Urothelium cell line (cell line): ENCODE measurements around the gene LANCL3.
"Not testable (repeated sequence)": the region's sequence is repeated elsewhere in the genome, so short reads cannot be mapped to it uniquely, and the experiment has no call there.

Experiments
- DNase-seq: peaks from one replicate; pipeline ENCODE4 v3.0.0; 2011; ENCODE audit warnings: low spot score, mixed read lengths
- FAIRE-seq: peaks from 2 replicates; lab custom pipeline; 2011; peaks lifted over from hg19 to GRCh38; lab: Jason Lieb, UNC

The LANCL3 gene

GRCh38 chrX:37571426-37572107, at the start of gene LANCL3:
LANCL3 (plus strand) TSS chrX:37571661; CDS start chrX:37571871, 210 bp downstream.
- FAIRE-seq, DNase-seq: not testable (repeated sequence)

DNA sequence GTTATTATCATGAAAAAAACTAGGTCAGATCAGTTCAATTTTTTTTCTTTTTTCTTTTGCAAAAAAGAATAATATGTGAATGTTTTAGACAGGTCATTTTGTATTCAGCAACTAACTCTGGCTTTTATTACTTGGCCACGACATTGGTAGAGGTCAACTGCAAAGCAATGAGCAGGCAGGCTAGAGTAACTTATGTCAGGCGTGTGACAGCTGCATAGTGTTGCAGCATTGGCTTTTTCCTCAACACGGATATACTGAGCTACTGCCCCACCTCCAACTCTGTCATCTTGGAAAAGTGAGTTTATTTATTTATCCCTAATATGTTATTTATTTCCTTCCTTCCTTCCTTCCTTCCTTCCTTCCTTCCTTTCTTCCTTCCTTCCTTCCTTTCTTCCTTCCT, 47.8 kb upstream of the LANCL3 start:
- not testable (repeated sequence) for DNase-seq, FAIRE-seq

DNA sequence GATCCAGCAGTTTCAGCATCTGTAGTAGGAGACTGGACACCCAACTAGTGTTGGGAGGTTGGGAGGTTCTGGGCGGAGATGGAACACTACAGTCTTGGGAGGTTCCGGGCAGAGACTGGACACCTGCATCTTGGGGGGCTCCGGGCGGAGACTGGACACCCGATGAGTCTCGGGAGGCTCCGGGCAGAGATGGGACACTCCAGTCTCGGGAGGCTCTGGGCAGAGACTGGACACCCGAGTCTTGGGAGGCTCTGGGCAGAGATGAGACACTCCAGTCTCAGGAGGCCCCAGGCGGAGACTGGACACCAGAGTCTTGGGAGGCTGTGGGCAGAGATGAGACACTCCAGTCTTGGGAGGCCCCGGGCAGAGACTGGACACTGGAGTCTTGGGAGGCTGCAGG, 29.5 kb upstream of the LANCL3 start:
- no peak for FAIRE-seq
- DNase-seq, result no peak

- FAIRE-seq, result no peak
- no peak for DNase-seq
These were observed 28.7 kb upstream of the LANCL3 start for GRCh38 chrX:37542791-37543190.

DNA sequence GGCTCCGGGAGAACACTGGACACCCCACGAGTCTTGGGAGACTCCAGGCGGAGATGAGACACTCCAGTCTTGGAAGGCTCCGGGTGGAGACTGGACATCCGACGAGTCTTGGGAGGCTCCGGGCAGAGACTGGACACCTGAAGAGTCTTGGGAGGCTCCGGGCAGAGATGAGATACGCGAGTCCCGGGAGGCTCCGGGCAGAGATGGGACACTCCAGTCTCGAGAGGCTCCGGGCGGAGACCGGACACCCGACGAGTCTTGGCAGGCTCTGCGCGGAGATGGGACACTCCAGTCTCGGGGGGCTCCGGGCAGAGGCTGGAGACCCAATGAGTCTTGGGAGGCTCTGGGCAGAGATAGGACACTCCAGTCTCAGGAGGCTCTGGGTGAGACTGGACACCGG, 28.1 kb upstream of the LANCL3 start:
- DNase-seq (no peak), FAIRE-seq (no peak)

DNA sequence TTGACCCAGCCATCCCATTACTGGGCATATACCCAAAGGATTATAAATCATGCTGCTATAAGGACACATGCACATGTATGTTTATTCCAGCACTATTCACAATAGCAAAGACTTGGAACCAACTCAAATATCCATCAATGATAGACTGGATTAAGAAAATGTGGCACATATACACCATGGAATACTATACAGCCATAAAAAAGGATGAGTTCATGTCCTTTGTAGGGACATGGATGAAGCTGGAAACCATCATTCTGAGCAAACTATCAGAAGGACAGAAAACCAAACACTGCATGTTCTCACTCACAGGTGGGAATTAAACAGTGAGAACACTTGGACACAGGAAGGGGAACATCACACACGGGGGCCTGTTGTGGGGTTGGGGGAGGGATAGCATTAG, 26.9 kb upstream of the LANCL3 start:
- FAIRE-seq, DNase-seq: not testable (repeated sequence)

DNA sequence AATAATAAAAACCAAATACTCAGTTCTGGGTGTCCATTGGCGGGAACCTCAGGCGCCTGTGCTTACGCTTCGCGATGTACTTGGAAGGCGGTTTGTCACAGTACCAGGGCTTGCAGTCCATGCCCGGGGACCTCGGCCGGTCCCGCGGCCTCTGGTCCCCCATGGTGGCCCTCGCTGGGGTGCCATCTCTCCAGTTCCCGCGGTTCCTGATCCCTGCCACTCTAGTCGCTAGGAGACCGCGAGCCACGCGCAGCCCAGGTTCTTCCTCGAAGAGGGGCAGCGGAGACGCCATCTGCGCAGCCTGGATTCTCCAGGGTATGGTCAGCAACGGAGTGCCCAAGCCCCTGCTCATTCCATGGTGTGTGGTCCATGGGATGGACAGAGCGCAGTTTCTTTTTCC, 26.4 kb upstream of the LANCL3 start:
- FAIRE-seq, result no peak

DNA sequence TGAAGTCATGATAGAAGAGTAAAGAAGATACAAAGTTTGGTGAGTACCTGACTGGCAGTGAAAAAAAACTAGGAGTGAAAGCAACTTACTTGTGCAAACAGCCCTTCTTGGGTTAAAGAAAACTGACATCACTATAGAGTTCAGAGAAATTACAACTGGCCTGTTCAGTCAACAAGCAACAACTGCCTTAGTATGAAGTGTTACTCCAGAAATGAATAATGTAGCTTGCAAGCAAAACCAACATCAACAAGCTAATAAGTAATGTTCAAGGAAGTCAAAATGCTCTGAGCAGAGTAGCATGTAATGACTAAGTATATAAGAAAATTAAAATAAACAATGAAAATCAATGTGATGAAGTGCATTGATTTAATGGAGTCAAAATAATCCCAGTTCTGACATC, 21.8 kb upstream of the LANCL3 start:
- DNase-seq, FAIRE-seq: not testable (repeated sequence)

More for the DNA sequence above, 26.4 kb upstream of the LANCL3 start:
- DNase-seq, result no peak

- DNase-seq, result no peak
- FAIRE-seq, result no peak
These were observed 18.0 kb upstream of the LANCL3 start for GRCh38 chrX:37553476-37553875.

GRCh38 chrX:37565254-37565653, 6.2 kb upstream of the LANCL3 start:
- DNase-seq, FAIRE-seq: not testable (repeated sequence)

GRCh38 chrX:37570349-37570748, 1.1 kb upstream of the LANCL3 start:
- not testable (repeated sequence) for DNase-seq, FAIRE-seq

- not testable (repeated sequence) for DNase-seq, FAIRE-seq
These were observed 687 bp downstream of the LANCL3 start for GRCh38 chrX:37572108-37572587.

GRCh38 chrX:37573121-37573520, 1.7 kb downstream of the LANCL3 start:
- not testable (repeated sequence) for FAIRE-seq, DNase-seq

DNA sequence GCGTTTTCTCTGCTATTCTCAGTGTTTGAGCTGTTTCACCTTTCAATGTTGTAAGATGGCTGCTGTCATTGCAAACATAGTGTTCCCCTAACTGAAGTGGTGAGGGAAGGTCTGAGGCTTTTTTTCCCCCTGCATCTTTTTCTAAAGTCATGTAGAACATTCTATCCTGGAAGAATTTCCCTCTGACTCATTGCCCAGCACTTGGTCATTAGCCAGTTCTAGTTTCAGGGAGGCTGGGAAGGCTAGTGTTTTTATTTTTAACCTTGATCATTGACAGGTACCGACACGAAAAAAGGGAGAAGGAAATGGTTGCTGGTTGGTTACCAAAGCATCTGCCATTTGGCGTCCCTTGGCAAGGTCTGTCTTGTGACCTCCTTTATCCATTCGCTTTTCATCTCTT, 6.6 kb downstream of the LANCL3 start:
- no peak for DNase-seq
- FAIRE-seq, result no peak

DNA sequence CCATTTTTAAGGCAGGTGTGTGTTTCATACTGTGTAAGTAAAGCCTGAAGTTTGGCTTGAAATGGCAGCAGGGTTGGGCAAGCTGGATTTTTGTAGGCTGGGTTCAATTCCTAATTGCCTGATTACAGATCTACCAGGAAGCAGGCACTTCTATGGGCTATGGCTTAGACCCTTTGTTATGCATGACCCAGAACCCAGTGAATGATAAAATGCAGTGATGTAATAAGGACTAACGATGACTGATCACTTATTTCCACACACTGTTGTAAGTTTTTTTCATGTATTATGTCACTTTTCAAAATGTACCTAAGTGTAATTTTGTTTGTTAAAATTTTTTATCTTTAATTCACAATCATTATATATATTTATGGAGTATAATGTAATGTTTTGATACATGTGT, 8.6 kb downstream of the LANCL3 start:
- FAIRE-seq (no peak), DNase-seq (no peak)

GRCh38 chrX:37587337-37587736, 15.9 kb downstream of the LANCL3 start:
- DNase-seq, FAIRE-seq: not testable (repeated sequence)

DNA sequence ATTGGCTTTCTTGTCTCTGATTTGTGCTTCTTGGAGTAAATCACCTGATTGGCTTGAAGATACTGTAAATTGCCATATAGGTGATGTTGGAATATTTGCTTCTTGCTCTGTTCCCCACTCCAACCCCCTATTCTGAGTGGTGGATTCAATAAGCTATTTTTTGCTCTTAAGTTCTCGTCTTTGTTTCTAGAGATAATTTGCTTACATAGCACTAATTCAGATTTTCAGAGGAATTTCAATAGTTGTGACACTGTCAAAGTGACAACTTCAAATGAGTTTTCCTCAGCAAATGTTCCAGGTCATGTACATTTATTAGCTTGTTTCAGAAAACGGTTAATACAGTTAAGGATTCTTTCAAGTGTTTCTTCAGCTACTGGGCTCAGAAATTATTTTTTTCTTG, 18.6 kb downstream of the LANCL3 start:
- FAIRE-seq (no peak), DNase-seq (no peak)

GRCh38 chrX:37594755-37595382, 23.4 kb downstream of the LANCL3 start:
- FAIRE-seq (no peak), DNase-seq (no peak)

DNA sequence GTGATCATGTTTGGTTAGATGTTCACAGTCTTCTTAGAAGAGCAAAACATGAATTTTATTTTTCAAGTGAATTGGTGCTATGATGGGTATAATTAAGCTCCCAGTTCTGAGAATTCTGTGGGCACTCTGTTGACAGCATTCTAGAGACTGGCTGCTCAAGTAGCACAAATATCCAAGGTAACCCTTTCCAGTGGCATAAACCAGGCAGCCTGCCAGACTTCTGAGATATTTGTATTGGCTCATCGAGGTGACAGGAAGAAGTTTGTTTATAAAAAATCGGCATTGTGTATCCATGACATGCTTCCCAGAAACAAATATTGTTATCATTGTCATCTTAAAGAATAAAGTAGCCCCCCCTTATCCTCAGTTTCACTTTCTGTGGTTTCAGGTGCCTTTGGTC, 28.3 kb downstream of the LANCL3 start:
- FAIRE-seq (no peak), DNase-seq (no peak)

DNA sequence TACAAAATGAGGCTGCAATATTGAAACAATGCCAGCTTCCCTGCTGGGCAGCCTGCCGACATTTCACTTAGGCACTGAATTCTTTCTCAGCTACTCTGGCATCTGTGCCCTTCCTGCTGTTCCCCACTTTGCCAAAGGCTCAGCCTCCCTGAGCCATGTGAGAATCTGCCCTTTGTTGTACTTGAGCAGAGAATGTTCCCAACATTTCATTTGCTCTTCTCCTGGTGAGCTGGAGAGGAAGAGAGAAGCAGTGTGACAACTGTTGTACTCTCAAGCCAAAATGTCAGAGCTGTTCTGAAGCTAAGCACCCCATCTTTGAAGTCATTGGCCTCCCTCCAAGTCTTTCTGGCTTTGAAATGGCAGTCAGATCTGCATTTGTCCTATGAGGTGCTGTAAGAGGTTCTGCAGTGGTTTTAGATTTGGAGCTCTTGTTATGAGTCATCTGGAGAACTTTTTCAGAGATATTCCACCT, 32.5 kb downstream of the LANCL3 start:
- DNase-seq (peak; percentile 0), FAIRE-seq (no peak)

DNA sequence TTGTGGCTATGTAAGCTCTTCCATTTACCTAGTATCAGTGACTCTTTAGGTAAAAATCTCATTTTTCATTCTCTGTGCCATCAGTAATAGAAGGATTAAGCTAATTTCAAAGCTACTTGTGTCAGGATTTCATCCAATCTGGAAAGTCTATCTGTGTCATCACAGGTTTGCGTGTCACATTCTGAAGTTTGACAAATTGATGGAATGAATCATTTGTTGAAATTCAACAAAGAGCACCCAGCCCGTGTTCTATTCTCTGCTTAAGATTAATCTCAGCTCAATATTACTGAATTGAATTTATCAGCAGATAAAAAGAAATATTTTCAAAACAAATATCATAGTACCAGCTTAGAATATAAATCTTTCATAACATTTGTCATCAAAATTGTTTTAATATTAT, 35.8 kb downstream of the LANCL3 start:
- FAIRE-seq (no peak), DNase-seq (no peak)

GRCh38 chrX:37608156-37608555, 36.7 kb downstream of the LANCL3 start:
- no peak for FAIRE-seq

More at GRCh38 chrX:37608156-37608555, 36.7 kb downstream of the LANCL3 start:
- no peak for DNase-seq
